Islet of Langerhans (tissue), 1 donor: ENCODE measurements around the gene PPP4R3A.
A peak's percentile ranks its signal among the peaks of the same experiment; 100 is the strongest.
"Not testable (repeated sequence)": the region's sequence is repeated elsewhere in the genome, so short reads cannot be mapped to it uniquely, and the experiment has no call there.

ENCODE experiments used
- FAIRE-seq: peaks from one replicate; lab custom pipeline; 2011; peaks lifted over from hg19 to GRCh38; lab: Jason Lieb, UNC

PPP4R3A gene

DNA sequence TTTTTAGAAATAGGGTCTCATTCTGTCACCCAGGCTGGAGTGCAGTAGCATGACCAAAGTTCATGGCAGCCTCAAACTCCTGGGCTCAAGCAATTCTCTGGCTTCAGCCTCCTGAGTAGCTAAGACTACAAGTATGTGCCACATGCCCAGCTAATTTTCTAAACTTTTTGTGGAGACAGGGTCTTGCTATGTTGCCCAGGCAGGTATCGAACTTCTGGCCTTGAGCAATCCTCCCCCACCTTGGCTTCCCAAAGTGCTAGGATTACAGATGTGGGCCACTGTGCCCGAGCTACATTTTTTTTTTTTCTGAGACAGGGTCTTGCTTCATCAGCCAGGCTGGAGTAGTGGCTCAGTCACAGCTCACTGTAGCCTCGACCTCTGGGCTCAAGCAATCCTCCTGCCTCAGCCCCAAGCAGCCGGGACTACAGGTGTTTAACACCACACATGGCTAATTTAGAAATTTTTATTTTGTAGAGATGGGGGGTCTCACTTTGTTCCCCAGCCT, 7.1 kb downstream of the PPP4R3A start:
- FAIRE-seq: no peak

DNA sequence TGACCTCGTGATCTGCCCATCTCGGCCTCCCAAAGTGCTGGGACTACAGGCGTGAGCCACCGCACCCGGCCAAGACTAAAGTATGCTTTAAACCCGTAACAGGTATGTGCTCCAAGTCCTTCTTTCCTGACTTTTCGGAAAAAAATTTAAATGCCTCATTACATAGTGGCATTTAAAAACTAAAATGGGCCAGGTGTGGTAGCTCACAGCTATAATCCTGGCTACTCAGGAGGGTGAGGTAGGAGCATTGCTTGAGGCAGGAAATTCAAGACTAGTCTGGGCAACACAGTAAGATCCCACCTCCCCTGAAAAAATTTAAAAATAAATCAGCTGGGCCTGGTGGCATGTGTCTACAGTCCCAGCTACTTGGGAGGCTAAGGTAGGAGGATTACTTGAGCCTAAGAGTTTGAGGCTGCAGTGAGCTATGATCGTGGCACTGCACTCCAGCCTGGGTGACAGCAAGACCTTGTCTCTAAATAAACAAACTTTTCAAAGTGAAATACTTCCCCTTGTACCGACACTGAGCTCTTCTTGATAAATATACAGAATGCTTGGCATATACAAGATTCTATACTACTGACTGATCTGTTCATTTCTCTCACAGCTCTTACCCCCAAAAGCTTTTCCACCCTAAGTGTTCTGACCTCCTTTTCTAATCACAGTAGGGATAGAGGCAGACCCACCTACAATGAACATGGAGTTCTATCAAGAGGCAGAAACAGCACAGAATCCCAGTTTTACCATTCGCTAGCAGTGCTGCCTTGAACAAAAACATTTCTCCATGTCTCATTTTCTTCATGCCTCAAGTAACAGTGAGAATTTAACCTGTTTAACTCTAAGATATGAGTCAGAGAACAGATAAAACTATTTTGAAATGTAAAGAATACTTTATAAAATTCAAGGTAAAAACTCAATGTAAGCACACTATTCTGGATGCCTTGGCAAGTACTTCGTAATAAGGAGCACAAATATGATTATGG, 7.9 kb downstream of the PPP4R3A start:
- no peak for FAIRE-seq

DNA sequence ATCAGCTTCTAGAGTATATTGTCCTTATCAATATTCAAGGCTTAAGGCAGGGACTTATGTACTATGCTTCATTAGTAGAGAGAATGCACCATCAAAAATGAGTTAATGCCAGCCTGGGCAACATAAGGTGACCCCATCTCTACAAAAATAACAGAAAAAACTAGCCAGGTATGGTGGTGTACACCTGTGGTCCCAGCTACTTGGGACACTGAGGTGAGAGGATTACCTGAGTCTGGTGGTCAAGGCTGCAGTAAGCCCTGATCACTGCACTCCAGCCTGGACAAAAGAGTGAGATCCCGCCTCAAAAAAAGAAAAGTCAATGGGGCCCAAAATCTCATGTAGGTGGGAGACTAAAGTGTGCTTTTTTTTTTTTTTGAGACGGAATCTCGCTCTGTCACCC, 8.8 kb downstream of the PPP4R3A start:
- no peak for FAIRE-seq

GRCh38 chr14:91496790-91497189, 13.3 kb downstream of the PPP4R3A start:
- FAIRE-seq: no peak

DNA sequence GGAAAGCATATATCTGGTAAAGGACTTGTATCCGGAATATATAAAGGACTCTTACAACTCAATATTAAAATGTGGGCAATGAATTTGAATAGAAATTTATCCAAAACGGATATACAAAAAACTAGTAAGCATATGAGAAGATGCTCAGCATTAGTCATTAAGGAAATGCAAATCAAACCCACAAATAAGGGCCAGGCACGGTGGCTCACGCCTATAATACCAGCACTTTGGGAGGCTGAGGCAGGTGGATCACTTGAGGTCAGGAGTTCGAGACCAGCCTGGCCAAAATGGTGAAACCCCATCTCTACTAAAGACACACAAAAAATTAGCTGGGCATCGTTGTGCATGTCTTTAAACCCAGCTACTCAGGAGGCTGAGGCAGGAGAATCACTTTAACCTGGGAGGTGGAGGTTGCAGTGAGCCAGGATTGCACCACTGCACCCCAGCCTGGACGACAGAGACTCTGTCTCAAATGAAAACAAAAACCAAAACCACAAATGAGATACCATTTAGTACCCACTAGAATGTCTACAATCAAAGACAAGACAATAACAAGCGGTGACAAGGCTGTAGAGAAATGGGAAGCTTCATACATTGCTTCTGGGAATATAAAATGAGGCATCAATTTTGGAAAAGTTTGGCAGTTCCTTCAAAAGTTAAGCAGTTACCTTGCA, 15.6 kb downstream of the PPP4R3A start:
- FAIRE-seq: not testable (repeated sequence)

- FAIRE-seq: no peak
These were observed 16.9 kb downstream of the PPP4R3A start for GRCh38 chr14:91493169-91493568.

GRCh38 chr14:91484744-91485143, 25.4 kb downstream of the PPP4R3A start:
- no peak for FAIRE-seq

- FAIRE-seq: no peak
These were observed 25.9 kb downstream of the PPP4R3A start for GRCh38 chr14:91484186-91484585.

- no peak for FAIRE-seq
These were observed 27.7 kb downstream of the PPP4R3A start for GRCh38 chr14:91482263-91483013.

- FAIRE-seq: no peak
These were observed 32.7 kb downstream of the PPP4R3A start for GRCh38 chr14:91477388-91477787.

DNA sequence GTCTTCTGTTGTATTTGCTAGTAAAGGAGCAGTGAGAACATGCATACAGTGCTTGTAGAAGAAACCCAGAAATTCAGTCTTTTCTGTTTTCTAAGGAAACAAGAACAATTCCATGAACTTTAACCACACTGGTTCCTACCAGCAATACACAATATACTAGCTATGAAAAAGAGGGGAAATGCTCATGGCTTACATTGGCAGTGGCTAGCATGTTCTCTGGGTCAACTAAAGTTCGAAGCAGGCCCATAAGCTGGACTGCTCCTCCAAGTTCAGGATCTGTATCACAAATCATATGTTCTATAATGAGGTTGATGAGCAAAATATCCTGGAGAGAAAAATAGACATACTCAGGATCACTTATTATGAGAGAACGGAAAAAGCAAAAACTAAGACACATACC, 37.1 kb downstream of the PPP4R3A start:
- no peak for FAIRE-seq

GRCh38 chr14:91470216-91470615, 39.9 kb downstream of the PPP4R3A start:
- no peak for FAIRE-seq

- peak; percentile 99 for FAIRE-seq
These were observed 43.9 kb downstream of the PPP4R3A start for GRCh38 chr14:91466192-91466591.

DNA sequence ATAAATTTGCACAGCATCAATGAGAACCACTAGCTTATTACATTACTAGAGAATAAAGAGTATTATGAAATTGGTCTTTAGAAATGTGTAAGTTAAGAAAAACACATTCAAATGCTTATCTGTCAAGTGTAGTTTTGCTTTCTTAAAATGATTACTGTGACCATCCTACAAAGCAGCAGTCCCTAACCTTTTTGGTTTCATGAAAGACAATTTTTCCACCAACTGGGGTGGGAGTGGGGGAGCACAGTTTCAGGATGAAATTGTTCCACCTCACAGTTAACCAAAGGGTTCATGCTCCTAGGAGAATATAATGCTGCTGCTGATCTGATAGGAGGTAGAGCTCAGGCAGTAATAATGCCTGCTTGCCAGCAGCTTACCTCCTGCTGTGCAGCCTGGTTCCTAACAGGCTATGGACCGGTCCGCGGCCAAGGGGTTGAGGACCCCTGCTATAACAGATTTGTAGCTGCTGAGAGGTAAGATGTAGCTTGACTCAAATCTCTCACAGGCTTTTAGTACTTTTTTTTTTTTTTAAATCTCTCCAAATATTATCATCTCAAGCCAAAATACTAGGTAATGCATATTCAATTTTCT, 45.4 kb downstream of the PPP4R3A start:
- FAIRE-seq: peak; percentile 64

DNA sequence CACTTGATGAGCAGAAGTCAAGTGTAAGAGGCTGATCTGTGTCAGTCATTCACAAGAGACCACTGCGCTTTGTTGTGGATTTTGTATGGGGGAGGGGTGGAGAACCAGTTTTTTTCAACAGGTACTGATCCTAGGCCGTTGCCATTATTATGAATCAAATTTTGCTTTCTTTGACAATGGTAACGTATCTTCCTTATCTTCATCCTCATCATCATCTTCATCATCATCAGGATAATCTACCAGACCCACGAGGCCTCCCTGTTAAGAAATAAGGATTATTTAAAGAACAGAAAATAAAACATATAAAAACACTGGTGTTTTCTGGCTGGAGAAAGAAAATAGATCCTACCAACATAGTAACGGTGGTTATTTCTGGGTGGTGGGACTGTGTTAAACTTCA, 51.5 kb downstream of the PPP4R3A start:
- no peak for FAIRE-seq

DNA sequence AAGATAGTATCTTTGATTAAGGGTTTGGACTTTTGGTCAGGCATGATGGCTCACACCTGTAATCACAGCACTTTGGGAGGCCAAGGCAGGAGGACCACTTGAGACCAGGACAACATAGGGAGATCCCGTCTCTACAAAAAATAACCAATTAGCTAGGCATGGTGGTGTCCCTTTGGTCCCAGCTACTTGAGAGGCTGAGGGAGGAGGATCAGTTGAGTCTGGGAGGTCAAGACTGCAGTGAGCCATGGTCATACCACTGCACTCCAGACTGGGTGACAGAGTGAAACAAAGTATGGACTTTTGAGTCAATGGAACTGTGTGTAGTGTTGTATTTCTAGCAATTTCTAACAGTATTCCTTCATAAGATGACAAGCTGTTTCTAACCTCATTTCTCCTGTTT, 53.8 kb downstream of the PPP4R3A start:
- no peak for FAIRE-seq

GRCh38 chr14:91454580-91454979, 55.5 kb downstream of the PPP4R3A start:
- FAIRE-seq: no peak

- FAIRE-seq: no peak
These were observed 56.0 kb downstream of the PPP4R3A start for GRCh38 chr14:91454155-91454554.

- no peak for FAIRE-seq
These were observed 56.4 kb downstream of the PPP4R3A start for GRCh38 chr14:91453744-91454143.

- no peak for FAIRE-seq
These were observed 65.6 kb downstream of the PPP4R3A start for GRCh38 chr14:91444335-91445020.

DNA sequence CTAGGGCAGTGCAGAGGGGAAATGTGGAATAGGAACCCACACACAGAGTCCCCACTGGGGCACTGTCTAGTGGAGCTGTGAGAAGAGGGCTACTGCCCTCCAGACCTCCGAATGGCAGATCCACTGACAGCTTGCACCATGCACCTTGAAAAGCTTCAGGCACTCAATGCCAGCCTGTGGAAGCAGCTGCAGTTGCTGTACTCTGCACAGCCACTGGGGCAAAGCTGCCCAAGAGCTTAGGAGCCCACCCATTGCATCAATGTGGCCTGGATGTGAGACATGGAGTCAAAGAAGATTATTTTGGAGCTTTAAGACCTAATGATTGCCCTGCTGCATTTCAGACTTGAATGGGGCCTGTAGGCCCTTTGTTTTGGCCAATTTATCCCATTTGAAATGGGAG, 70.8 kb downstream of the PPP4R3A start:
- FAIRE-seq: no peak

GRCh38 chr14:91438845-91439244, 71.3 kb downstream of the PPP4R3A start:
- FAIRE-seq: no peak
